Measurements from ENCODE around the gene C22orf23.
A peak's percentile ranks its signal among the peaks of the same experiment; 100 is the strongest.

Gene C22orf23

GRCh38 chr22:37953437-37954179 is at the start of gene C22orf23, which contains the start of gene POLR2F:
TSS of gene C22orf23 (minus strand) at chr22:37953601. CDS start at chr22:37953149, 452 bp downstream.
TSS of gene POLR2F (plus strand) at chr22:37953699. CDS start at chr22:37953788, 89 bp downstream.
- DNase-seq (ENCODE audit: low read depth in 2 of 2), result peak; percentile 82 to 84

DNA sequence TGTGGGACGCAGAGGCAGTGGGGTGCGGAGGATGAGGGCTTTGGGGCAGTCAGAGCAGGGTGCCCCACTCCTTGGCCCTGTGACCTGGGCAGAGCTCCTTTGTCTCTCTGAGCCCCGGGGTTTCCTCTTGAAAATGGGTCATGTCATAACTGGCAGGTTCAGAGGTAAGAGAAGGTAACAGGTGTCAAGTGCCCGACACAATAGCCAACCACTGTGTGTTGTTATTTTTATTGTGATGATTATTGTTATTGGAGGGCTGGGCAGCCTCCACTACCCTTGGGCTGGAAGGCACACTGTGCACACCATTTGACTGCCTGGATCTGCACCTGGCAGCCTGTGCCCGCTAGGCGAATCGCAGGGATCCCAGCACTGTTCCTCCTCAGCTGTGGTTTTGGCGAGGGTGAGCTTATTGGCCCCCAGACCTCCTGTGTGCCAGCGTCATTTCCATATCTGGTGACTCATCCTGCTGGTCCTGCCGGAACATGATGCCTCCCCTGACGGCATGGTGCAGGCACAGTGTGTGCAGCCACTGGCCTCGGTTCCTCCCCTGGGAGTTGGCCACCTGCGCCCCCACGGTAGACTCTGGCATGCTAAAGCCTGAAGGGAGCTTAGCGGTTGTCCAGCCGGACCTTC is 46.4 kb upstream of the C22orf23 start:
- DNase-seq (ENCODE audit: low read depth in 2 of 2), result no peak

GRCh38 chr22:37999236-37999635 is 45.8 kb upstream of the C22orf23 start:
- DNase-seq (ENCODE audit: low read depth in 2 of 2), result no peak

GRCh38 chr22:37998543-37998942 is 45.1 kb upstream of the C22orf23 start:
- DNase-seq (ENCODE audit: low read depth in 2 of 2), result no peak

- DNase-seq (ENCODE audit: low read depth in 2 of 2), result no peak
These were observed 43.3 kb upstream of the C22orf23 start for GRCh38 chr22:37996515-37997246.

- no peak for DNase-seq (ENCODE audit: low read depth in 2 of 2)
These were observed 42.7 kb upstream of the C22orf23 start for GRCh38 chr22:37996079-37996478.

- DNase-seq (ENCODE audit: low read depth in 2 of 2), result no peak
These were observed 42.1 kb upstream of the C22orf23 start for GRCh38 chr22:37995460-37995859.

GRCh38 chr22:37994982-37995381 is 41.6 kb upstream of the C22orf23 start:
- DNase-seq (ENCODE audit: low read depth in 2 of 2), result no peak

- no peak for DNase-seq (ENCODE audit: low read depth in 2 of 2)
These were observed 40.6 kb upstream of the C22orf23 start for GRCh38 chr22:37994049-37994448.

DNA sequence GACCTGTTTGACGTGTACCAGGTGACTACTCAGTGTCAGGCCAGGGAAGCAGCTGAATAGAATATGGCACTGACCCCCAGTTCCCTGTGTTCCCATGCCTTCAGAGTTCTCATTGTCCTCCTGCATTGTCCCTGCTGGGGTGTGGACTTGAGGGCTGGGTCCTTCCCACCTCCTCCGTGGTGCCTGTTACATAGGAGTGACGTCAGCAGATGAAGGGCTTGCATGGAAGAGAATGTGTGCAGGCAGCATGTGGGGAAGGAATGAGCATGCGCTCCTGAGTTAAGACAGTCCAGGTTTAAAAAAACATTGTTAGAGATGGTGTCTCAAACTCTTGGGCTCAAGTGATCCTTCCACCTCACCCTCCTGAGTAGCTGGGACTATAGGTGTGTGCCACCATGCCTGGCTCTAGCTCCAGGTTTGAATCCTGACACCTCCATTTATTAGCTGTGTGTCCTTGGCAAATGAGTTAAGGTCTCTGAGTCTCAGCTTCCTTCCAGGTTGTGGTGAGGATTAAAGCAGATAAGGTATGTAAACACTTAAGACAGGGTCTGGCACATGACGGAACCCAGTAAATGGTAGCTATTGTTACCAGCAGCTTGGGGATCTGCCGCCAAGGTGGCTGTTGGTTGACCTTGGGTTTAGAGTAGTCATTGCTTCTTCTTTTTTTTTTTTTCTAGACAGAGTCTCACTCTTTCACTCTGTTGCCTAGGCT is 38.5 kb upstream of the C22orf23 start:
- DNase-seq (ENCODE audit: low read depth in 2 of 2), result no peak

GRCh38 chr22:37990862-37991261 is 37.5 kb upstream of the C22orf23 start:
- no peak for DNase-seq (ENCODE audit: low read depth in 2 of 2)

- no peak for DNase-seq (ENCODE audit: low read depth in 2 of 2)
These were observed 36.9 kb upstream of the C22orf23 start for GRCh38 chr22:37990301-37990700.

DNA sequence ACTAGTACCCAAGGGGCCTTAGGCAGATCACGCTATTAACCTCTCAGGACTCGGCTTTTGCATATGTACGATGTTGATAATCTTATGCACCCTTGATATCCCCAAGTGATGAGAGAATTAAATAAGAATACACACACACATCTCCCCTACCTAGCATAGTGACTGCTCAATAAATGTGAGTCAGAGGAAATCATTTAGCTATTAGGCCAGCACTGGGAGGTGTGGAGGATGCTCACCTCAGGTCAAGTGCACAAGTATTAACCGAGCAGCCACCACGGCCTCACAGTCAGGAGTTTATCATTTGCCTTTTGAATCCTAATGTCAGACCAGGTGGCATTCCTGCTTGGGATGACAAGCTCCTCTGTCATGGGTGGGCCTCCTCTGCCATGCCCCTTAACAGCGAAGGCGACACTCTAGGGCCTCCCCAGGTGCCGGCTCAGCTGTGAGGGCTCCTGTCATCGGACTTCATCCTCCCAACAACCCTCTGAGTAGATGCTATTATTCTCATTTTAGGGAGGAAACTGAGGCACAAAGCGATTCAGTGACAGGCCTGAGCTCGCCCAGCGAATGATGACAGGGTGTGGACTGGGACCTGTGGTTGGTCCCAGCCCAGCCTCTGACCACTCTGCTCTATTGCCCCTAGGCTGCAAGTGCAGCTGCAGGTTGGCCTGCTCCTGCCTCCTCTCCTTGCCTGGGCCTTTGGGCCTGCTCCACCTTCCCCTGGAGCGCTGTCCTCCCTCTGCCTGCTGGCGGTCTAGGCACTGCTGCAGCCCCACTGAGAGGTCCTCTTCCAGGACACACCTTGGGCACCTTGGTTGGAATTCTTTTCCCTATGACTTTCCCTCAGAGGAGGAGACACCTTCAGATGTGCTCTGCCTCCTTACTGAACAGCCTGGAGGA is 36.0 kb upstream of the C22orf23 start:
- no peak for DNase-seq (ENCODE audit: low read depth in 2 of 2)

- no peak for DNase-seq (ENCODE audit: low read depth in 2 of 2)
These were observed 33.0 kb upstream of the C22orf23 start for GRCh38 chr22:37986371-37986770.

GRCh38 chr22:37985751-37986281 is 32.4 kb upstream of the C22orf23 start:
- DNase-seq (ENCODE audit: low read depth in 2 of 2), result no peak

- no peak for DNase-seq (ENCODE audit: low read depth in 2 of 2)
These were observed 31.7 kb upstream of the C22orf23 start for GRCh38 chr22:37985050-37985585.

DNA sequence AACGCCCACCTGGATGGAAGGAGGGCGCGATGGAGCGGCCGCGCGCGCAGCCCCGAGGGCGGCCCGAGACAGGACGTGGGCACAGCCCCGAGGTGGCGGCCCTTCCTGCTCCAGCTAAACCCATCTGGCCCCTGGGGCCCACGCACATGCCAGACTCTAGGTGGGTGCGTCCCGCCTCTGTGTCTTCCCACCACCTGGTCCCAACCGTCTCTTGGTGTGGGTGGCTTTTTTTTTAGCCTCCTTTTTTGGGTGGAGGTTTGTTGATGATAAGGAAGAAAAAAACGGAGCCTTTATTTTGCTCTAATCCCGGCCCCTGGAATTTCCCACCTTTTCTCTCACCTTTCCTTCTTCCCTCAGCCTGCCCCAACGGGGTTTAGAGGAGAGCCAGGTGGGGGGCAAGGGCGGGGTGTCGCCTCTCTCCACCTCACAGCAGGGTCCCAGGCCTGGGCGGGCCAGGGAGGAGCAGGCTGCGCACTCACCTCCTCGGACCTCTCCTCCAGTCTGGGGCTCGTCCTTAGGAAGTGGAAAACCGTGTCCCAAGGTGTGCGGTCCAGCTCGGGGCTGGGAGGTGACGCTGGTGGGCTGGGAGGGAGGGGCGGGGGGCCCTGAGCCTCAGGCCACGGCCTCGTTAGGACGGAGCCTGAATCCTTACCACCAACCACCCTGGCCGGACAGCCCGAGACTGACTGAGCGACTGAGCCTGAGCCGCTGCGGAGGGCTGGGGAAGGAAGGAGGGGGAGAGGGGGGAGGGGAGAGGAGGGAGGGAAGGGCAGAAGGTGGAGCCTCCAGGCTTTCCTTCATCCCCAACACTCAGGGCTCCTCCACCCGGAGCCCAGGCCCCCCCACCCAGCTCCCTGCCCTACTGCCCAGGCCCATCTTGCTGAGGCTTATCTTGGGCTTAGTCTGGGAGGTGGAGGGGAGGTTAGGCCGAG is 30.7 kb upstream of the C22orf23 start, which contains the start of gene SOX10:
Gene SOX10, minus strand, starts transcription at position 696 of the 932 bp plus-strand sequence. CDS start 771 bp downstream, outside the sequence.
- no peak for DNase-seq (ENCODE audit: low read depth in 2 of 2)

DNA sequence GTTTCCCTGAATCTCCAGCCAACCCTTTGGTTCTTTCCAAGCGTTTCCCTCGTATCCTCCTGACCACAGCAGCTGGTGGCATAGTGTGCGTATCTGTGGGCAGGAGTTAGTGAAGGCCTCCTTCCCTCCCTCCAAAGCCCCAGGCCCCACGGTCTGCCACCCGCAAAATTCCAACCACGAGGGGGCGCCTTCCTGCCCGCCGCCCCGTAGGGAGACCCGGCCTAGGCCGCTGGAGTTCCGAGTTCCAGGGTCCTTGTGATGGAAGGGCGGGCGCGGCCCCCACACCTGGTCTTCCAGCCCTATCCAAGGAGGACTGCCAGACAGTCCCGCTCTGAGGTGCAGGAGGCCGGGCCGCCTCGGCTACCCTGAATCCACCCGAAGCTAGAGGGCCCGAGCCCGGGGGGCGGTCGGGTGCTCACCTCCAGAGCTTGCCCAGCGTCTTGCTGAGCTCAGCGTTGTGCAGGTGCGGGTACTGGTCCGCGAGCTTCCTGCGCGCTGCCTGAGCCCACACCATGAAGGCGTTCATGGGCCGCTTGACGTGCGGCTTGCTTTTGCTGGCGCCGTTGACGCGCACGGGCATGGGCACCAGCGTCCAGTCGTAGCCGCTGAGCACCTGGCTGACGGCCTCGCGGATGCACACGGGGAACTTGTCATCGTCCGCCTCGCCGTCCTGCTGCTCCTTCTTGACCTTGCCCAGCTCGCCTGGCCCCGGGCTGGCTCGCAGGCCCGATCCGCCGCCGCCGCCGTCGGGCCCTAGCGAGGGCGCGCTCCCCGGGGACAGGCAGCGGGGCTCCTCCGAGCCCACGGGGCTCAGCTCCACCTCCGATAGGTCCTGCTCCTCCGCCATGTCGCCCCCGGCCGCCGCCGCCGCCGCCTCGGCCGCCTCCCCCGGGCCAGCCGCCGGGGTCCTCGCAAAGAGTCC is 29.8 kb upstream of the C22orf23 start:
- no peak for DNase-seq (ENCODE audit: low read depth in 2 of 2)
